Mesenchymal stem cell (in vitro differentiated cells and primary cell): ENCODE measurements around the gene TOLLIP.
A peak's percentile ranks its signal among the peaks of the same experiment; 100 is the strongest.

Experiments
- DNase-seq: peaks from one replicate; pipeline ENCODE4 v3.0.0-alpha.2; 2013
- H2AFZ ChIP-seq: one replicate; pipeline ENCODE4 v1.6.1; 2013; ENCODE audit warnings: low read depth, mild to moderate bottlenecking, control low read depth, inconsistent platforms, low read length, moderate library complexity
- H2AK5ac ChIP-seq: 2 replicates; pipeline ENCODE4 v1.6.1; 2013; ENCODE audit warnings: low read length, moderate library complexity, mild to moderate bottlenecking, inconsistent platforms; ENCODE audit not compliant: severe bottlenecking
- H2BK120ac ChIP-seq: one replicate; pipeline ENCODE4 v1.6.1; 2013; ENCODE audit warnings: low read depth, mild to moderate bottlenecking, inconsistent platforms, low read length, moderate library complexity
- H2BK12ac ChIP-seq, 2 experiments: one replicate each; pipeline ENCODE4 v1.6.1; 2013; ENCODE audit warnings: inconsistent platforms in 2 of 2, low read length in 2 of 2, mild to moderate bottlenecking in 2 of 2, moderate library complexity in 2 of 2, control low read depth in 1 of 2
- H2BK15ac ChIP-seq: one replicate; pipeline ENCODE4 v1.6.1; 2013; ENCODE audit warnings: mild to moderate bottlenecking, low read depth, inconsistent platforms; ENCODE audit not compliant: poor library complexity, severe bottlenecking
- H2BK5ac ChIP-seq: 2 replicates; pipeline ENCODE4 v1.6.1; 2013; ENCODE audit warnings: low read depth, mild to moderate bottlenecking, low read length, control low read depth, inconsistent platforms; ENCODE audit not compliant: poor library complexity, severe bottlenecking
- H3K14ac ChIP-seq, 2 experiments: one replicate each; pipeline ENCODE4 v1.6.1; 2013; ENCODE audit warnings: inconsistent platforms in 2 of 2, low read length in 2 of 2, control low read depth in 1 of 2, mild to moderate bottlenecking in 1 of 2, moderate library complexity in 1 of 2
- H3K18ac ChIP-seq, 2 experiments: one replicate each; pipeline ENCODE4 v1.6.1; 2013; ENCODE audit warnings: inconsistent platforms in 2 of 2, low read length in 2 of 2, control low read depth in 1 of 2, low read depth in 1 of 2, mild to moderate bottlenecking in 1 of 2
- H3K23ac ChIP-seq, 2 experiments: one replicate each; pipeline ENCODE4 v1.6.1; 2013; ENCODE audit warnings: inconsistent platforms in 2 of 2, low read length in 2 of 2, mild to moderate bottlenecking in 2 of 2, moderate library complexity in 2 of 2, control low read depth in 1 of 2
- H3K27ac ChIP-seq: 2 replicates; pipeline ENCODE4 v1.5.1; 2013; ENCODE audit warnings: mild to moderate bottlenecking, moderate library complexity, low read length, control low read depth, inconsistent platforms; ENCODE audit not compliant: poor library complexity, severe bottlenecking
- H3K27me3 ChIP-seq, 2 experiments: 2 replicates each; pipeline versions ENCODE4 v1.6.1 to v1.7.0; 2013; ENCODE audit warnings: low read length in 2 of 2, mild to moderate bottlenecking in 2 of 2, moderate library complexity in 2 of 2, control low read depth in 1 of 2, inconsistent platforms in 1 of 2; ENCODE audit not compliant: control insufficient read depth in 1 of 2, insufficient read depth in 1 of 2
- H3K36me3 ChIP-seq, 2 experiments: 2 replicates each; pipeline versions ENCODE4 v1.6.1 to v1.7.0; 2013; ENCODE audit warnings: low read length in 2 of 2, control low read depth in 1 of 2, inconsistent platforms in 1 of 2, low read depth in 1 of 2, mild to moderate bottlenecking in 1 of 2; ENCODE audit not compliant: insufficient read depth in 2 of 2, control insufficient read depth in 1 of 2
- H3K4ac ChIP-seq, 2 experiments: one replicate each; pipeline ENCODE4 v1.6.1; 2013; ENCODE audit warnings: inconsistent platforms in 2 of 2, low read length in 2 of 2, mild to moderate bottlenecking in 2 of 2, moderate library complexity in 2 of 2, control low read depth in 1 of 2, low read depth in 1 of 2
- H3K4me1 ChIP-seq: 2 replicates; pipeline ENCODE4 v1.6.1; 2013; ENCODE audit warnings: low read depth, low read length, control low read depth; ENCODE audit not compliant: control insufficient read depth, insufficient read depth
- H3K4me2 ChIP-seq: 2 replicates; pipeline ENCODE4 v1.6.1; 2013; ENCODE audit warnings: low read length, mild to moderate bottlenecking, inconsistent platforms; ENCODE audit not compliant: poor library complexity, severe bottlenecking
- H3K4me3 ChIP-seq, 2 experiments: 2 replicates each; pipeline versions ENCODE4 v1.5.1 to v1.7.0; 2013; ENCODE audit warnings: low read length in 2 of 2, mild to moderate bottlenecking in 2 of 2, control low read depth in 1 of 2, low read depth in 1 of 2; ENCODE audit not compliant: insufficient read depth in 1 of 2
- H3K79me1 ChIP-seq: replicated peaks from 2 replicates; pipeline ENCODE4 v1.6.1; 2013; ENCODE audit warnings: mild to moderate bottlenecking, control low read depth, low read length, inconsistent platforms; ENCODE audit not compliant: poor library complexity, severe bottlenecking
- H3K9ac ChIP-seq: 2 replicates; pipeline ENCODE4 v1.7.0; 2013; ENCODE audit warnings: mild to moderate bottlenecking, low read length, moderate library complexity
- H3K9me3 ChIP-seq: 2 replicates; pipeline ENCODE4 v1.7.0; 2013; ENCODE audit warnings: mild to moderate bottlenecking, low read length; ENCODE audit not compliant: control insufficient read depth
- H4K8ac ChIP-seq: one replicate; pipeline ENCODE4 v1.6.1; 2013; ENCODE audit warnings: inconsistent platforms, mild to moderate bottlenecking, low read length, moderate library complexity
- H4K91ac ChIP-seq: one replicate; pipeline ENCODE4 v1.6.1; 2013; ENCODE audit warnings: mild to moderate bottlenecking, low read length, inconsistent platforms
- WGBS: methylation state at CpG from one replicate; pipeline ENCODE4 v1.1.7; 2013; ENCODE audit warnings: mixed read lengths; 5-methylcytosine and 5-hydroxymethylcytosine counted together

TOLLIP gene

DNA sequence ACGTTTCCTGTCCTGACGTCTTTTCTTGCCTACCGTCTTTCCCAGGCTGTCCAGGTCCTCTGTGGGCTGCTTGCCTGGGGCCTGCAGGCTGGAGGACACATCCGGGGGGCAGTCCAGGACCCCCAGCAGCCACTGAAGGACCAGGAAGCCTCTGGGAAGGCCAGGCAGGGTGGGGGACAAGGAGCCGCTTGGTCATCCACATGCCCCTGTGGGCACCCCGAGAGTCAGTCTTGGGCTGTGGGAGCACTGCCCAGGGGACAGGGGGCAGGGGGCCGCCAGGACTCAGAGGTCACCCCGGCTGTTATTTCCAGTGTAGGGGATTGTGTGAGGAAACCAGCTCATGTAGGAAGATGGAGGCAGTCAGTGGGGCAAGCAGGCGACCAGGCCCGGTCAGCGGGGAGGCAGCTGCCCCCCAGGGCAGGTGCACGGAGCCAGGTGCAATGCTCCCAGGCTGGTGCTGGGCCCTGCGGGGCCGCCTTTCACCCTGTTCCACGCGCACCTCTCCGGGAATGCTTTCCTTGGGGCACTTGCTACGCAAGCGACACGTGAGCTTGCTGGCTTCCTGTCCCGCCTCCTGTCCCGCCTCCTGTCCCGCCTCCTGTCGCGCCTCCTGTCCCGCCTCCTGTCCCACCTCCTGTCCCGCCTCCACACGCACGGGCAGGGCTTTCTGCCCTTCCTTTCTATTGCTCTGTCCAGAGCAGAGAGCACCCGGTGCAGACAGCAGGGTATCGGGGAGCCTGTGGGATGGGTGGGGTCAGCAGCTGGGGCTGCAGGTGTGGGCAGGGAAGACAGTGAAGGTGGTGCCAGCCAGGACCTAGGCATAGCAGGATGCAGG lies 47.0 kb downstream of the TOLLIP start:
- H3K23ac ChIP-seq: no peak overlapping the region
- no peak overlapping the region for H2AK5ac ChIP-seq
- no peak overlapping the region for H3K4ac ChIP-seq
- 80% methylated on average over 31 of the region's 31 CpGs for WGBS
- H3K79me1 ChIP-seq: no peaks in the 10 kb centered on the region
- no peak overlapping the region for H2BK5ac ChIP-seq
- H4K8ac ChIP-seq: no peak overlapping the region
- no peaks in the 10 kb centered on the region for H3K27me3 ChIP-seq
- H2BK15ac ChIP-seq: no peak overlapping the region
- no peak overlapping the region for H3K14ac ChIP-seq
- DNase-seq: peak; percentile 70
- peaks cover 5% of the 10 kb centered on the region for H3K4me1 ChIP-seq
- H3K9me3 ChIP-seq: no peaks in the 10 kb centered on the region
- H3K27ac ChIP-seq: no peak overlapping the region
- peak overlapping the region in 1 of 2 experiments; percentile 18 for H3K18ac ChIP-seq
- peak overlapping the region; percentile 89 for H3K9ac ChIP-seq
- H3K4me2 ChIP-seq: no peak overlapping the region
- H3K36me3 ChIP-seq: peaks cover 0 to 6% of the 10 kb centered on the region in 2 experiments
- no peak overlapping the region for H2AFZ ChIP-seq
- H3K4me3 ChIP-seq: peak overlapping the region in 1 of 2 experiments; percentile 83
- no peak overlapping the region for H4K91ac ChIP-seq
- H2BK120ac ChIP-seq: no peak overlapping the region
- H2BK12ac ChIP-seq: no peak overlapping the region

DNA sequence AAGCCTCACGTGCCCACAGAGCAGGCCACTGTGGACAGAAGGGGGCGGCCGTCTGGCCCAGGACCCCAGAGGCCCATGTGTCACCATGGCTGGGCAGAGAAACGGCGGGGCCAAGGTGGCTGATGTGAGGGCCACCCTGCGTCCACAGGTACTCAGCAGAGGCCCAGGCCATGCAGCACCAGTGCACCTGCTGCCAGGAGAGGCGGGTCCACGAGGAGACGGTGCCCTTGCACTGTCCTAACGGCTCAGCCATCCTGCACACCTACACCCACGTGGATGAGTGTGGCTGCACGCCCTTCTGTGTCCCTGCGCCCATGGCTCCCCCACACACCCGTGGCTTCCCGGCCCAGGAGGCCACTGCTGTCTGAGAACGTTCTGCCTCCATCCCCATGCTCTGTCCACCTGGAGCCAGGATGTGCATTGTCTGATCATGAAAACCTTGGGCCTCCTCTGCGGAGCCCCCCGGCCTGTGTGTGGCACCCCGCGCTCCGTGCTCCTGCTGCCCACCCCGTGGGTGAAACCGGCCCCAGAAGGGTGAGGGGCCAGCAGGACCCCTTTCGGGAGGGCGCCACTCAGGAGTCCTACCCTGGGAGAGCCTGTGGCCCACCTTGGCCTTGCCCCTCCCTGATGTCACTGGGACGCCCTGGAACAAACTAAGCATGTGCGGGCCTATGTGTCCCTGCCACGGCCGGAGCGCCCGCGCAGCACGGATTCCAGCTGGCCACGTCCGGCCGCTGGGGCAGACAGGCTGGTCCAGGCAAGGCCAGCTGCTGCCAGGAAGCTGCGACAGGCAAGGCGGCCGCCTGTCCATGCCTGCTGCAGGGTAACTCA lies 48.0 kb downstream of the TOLLIP start:
- Histone ChIP-seq H2BK12ac (no peak overlapping the region), H3K14ac (no peak overlapping the region), H3K79me1 (no peaks in the 10 kb centered on the region), H2AFZ (no peak overlapping the region), H3K4me3 (peak overlapping the region in 1 of 2 experiments; percentile 83), H3K4me1 (peaks cover 5% of the 10 kb centered on the region), H3K18ac (no peak overlapping the region), H3K9me3 (no peaks in the 10 kb centered on the region), H3K4me2 (no peak overlapping the region), H2BK5ac (no peak overlapping the region), H4K91ac (peak overlapping the region; percentile 20), H2BK15ac (no peak overlapping the region), H3K23ac (no peak overlapping the region), H2AK5ac (no peak overlapping the region), H3K9ac (peak overlapping the region; percentile 89), H3K27ac (no peak overlapping the region), H2BK120ac (no peak overlapping the region), H4K8ac (no peak overlapping the region), H3K36me3 (peaks cover 0 to 6% of the 10 kb centered on the region in 2 experiments), H3K27me3 (no peaks in the 10 kb centered on the region), H3K4ac (no peak overlapping the region)
- 90% methylated on average over 39 of the region's 39 CpGs for WGBS
- no peak for DNase-seq

DNA sequence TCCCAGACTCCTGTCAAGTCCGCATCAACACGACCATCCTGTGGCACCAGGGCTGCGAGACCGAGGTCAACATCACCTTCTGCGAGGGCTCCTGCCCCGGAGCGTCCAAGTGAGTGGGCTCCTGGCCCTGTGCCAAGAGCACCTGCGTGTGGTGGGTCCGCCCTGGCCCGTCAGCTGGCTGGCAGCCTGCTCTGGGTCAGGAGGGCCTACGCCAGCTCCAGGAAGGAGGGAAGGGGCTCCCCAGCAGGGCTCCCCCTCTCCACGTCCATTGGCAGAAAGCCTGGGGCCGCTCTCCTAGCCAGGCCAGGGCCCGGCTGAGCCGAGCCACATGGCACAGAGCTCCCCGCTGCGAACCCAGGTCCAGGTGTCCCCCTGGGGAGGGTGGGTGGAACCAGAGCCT lies 48.8 kb downstream of the TOLLIP start:
- 92% methylated on average over 17 of the region's 17 CpGs for WGBS
- H3K79me1 ChIP-seq: no peaks in the 10 kb centered on the region
- H2AK5ac ChIP-seq: no peak overlapping the region
- no peak overlapping the region for H2BK15ac ChIP-seq
- no peak overlapping the region for H3K4ac ChIP-seq
- H3K9ac ChIP-seq: no peak overlapping the region
- no peak overlapping the region for H3K18ac ChIP-seq
- no peak overlapping the region for H4K8ac ChIP-seq
- no peaks in the 10 kb centered on the region for H3K9me3 ChIP-seq
- H2BK12ac ChIP-seq: no peak overlapping the region
- H3K4me1 ChIP-seq: peaks cover 5% of the 10 kb centered on the region
- H2BK120ac ChIP-seq: no peak overlapping the region
- no peak overlapping the region for H3K14ac ChIP-seq
- no peak overlapping the region for H3K27ac ChIP-seq
- H3K27me3 ChIP-seq: no peaks in the 10 kb centered on the region
- H2BK5ac ChIP-seq: no peak overlapping the region
- peaks cover 0 to 6% of the 10 kb centered on the region in 2 experiments for H3K36me3 ChIP-seq
- no peak overlapping the region for H3K4me3 ChIP-seq
- H4K91ac ChIP-seq: no peak overlapping the region
- H2AFZ ChIP-seq: no peak overlapping the region
- no peak overlapping the region for H3K4me2 ChIP-seq
- no peak overlapping the region for H3K23ac ChIP-seq
- DNase-seq: no peak

DNA sequence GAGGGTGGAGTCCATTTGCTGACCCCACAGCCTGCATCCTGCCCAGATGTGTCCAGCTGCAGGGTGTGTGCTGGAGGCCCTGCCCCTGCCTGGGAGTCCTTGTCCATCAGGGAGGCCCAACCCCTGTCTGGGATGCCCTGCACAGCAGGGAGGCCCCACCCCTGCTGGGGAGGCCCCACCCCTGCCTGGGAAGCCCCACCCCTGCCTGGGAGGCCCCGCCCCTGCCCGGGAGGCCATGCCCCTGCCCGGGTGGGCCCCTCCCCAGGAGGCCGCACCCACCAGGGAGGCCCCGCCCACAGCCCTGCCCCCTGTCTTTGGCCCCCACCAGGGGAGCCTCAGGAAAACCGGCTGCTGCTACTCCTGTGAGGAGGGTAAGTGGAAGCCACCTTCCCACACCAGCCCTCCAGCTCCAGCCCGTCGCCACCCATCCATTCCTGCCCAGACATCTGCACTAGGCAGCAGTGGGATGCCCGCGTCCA lies 49.4 kb downstream of the TOLLIP start:
- WGBS: 89% methylated on average over 9 of the region's 10 CpGs
- Histone ChIP-seq H3K18ac (no peak overlapping the region), H3K4me3 (no peak overlapping the region), H2AFZ (no peak overlapping the region), H4K8ac (no peak overlapping the region), H3K79me1 (no peaks in the 10 kb centered on the region), H2AK5ac (no peak overlapping the region), H3K4me2 (no peak overlapping the region), H3K9me3 (no peaks in the 10 kb centered on the region), H3K4ac (no peak overlapping the region), H4K91ac (no peak overlapping the region), H3K9ac (no peak overlapping the region), H3K4me1 (peaks cover 5% of the 10 kb centered on the region), H3K27me3 (no peaks in the 10 kb centered on the region), H2BK120ac (no peak overlapping the region), H3K36me3 (peaks cover 0 to 6% of the 10 kb centered on the region in 2 experiments), H3K27ac (no peak overlapping the region), H3K23ac (no peak overlapping the region), H3K14ac (no peak overlapping the region), H2BK12ac (no peak overlapping the region), H2BK15ac (no peak overlapping the region), H2BK5ac (no peak overlapping the region)
- peak; percentile 10 for DNase-seq
